NCI-H446 (cell line): ENCODE results near the gene GRIN3A.

ENCODE experiments used
- DNase-seq, 2 experiments: peaks; one replicate each; lab custom pipeline; 2025; lab: John Stamatoyannopoulos, UW

GRIN3A gene

DNA sequence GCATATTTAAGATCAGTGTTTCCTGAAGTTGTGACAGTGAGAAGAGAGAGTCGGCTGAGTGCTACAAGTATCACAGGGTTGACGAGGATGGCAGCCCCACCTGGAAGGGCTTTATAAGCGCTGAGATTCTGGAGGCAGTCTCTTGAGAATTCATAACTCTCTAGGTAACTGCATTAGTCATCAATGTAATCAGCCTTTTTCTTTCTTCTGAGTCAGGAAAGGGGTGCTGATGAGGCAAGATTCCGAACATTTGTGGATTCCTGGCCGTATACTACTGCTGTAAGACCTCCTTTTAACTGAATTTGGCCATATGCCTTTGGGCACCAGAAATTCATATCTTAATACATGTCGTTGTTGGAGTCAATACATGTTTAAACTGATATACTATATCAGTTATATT lies 211.4 kb downstream of the GRIN3A start:
- no peak for DNase-seq

DNA sequence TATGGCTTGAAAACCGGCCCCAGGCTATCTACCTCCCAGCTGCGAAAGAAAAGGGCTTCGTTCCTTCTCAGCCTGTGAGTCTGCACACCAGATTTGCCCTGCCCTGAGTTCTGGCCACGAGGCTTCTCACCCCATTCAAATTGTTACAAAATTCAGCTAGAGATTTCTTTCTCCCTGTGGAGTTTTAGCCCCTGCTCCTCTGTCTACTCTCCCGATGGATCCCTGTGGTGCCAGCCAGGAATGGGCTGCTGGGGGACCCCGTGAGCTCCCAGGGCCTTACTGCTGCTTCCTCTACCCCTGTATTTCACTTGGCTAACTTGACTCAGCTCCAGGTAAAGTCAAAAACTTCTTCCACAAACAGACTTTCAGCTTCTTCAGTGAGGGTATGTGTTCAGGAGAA lies 214.1 kb downstream of the GRIN3A start:
- DNase-seq, result no peak
